Natural killer cell (primary cell): Measurements from ENCODE around the gene TACC3. TPM values are rescaled to one million over a fixed set of nuclear protein-coding genes. Genes with fewer than 3 reads are reported as not detected.

ENCODE experiments used
- ATAC-seq, 3 donors: fragments of 150-1000 bp in 2 of 3; fragments of 200-7000 bp in 1 of 3; cut with Tn5 transposase; 1 replicate in 1 of 3; 2 replicates in 2 of 3; pipeline ENCODE4 v1.10.0; 2021; ENCODE audit warnings: mild to moderate bottlenecking in 2 of 3, moderate library complexity in 2 of 3
- DNase-seq, 2 donors: peaks; one replicate each; pipeline versions ENCODE4 v3.0.0 to v3.0.0-alpha.2; 2013 to 2021; ENCODE audit warnings: mixed read lengths in 1 of 2
- H3K27ac ChIP-seq: one replicate; pipeline ENCODE4 v1.5.1; 2013; ENCODE audit warnings: mild to moderate bottlenecking, low read length
- H3K27me3 ChIP-seq: one replicate; pipeline ENCODE4 v1.6.1; 2013; ENCODE audit warnings: low read length; ENCODE audit not compliant: control insufficient read depth, insufficient read depth
- H3K36me3 ChIP-seq: one replicate; pipeline ENCODE4 v1.6.1; 2013; ENCODE audit warnings: low read length; ENCODE audit not compliant: control insufficient read depth, insufficient read depth
- H3K4me1 ChIP-seq: one replicate; pipeline ENCODE4 v1.6.1; 2013; ENCODE audit warnings: low read length; ENCODE audit not compliant: control insufficient read depth, insufficient read depth
- H3K4me3 ChIP-seq: one replicate; pipeline ENCODE4 v1.5.1; 2013; ENCODE audit warnings: low read length
- H3K9me3 ChIP-seq: one replicate; pipeline ENCODE4 v1.6.1; 2013; ENCODE audit warnings: low read length; ENCODE audit not compliant: control insufficient read depth, insufficient read depth
- H3K27ac Mint-ChIP-seq, 2 donors: one replicate each; pipeline ENCODE4 v1.8.0; 2022; ENCODE audit warnings: mild to moderate bottlenecking in 2 of 2, mixed read lengths in 2 of 2, moderate library complexity in 1 of 2
- H3K27me3 Mint-ChIP-seq, 2 donors: one replicate each; pipeline ENCODE4 v1.8.0; 2022; ENCODE audit warnings: low read depth in 2 of 2, mixed read lengths in 2 of 2
- H3K36me3 Mint-ChIP-seq: one replicate; pipeline ENCODE4 v1.8.0; 2022; ENCODE audit warnings: mixed read lengths
- H3K4me1 Mint-ChIP-seq, 2 donors: one replicate each; pipeline ENCODE4 v1.8.0; 2022; ENCODE audit warnings: mixed read lengths in 2 of 2
- H3K4me3 Mint-ChIP-seq: one replicate; pipeline ENCODE4 v1.8.0; 2022; ENCODE audit warnings: mild to moderate bottlenecking, moderate library complexity, mixed read lengths
- H3K9me3 Mint-ChIP-seq, 2 donors: one replicate each; pipeline ENCODE4 v1.8.0; 2022; ENCODE audit warnings: mixed read lengths in 2 of 2
- CTCF ChIP-seq: fragments of 200-600 bp; IDR thresholded peaks from one replicate; pipeline ENCODE4 v1.8.0; 2022; ENCODE audit warnings: antibody characterized with exemption
- WGBS: methylation state at CpG from one replicate; pipeline ENCODE4 v1.1.7; 2013; ENCODE audit warnings: missing lambda C conversion rate; ENCODE audit not compliant: insufficient coverage; 5-methylcytosine and 5-hydroxymethylcytosine counted together
- intact Hi-C: fragments of 100-400 bp; cut with micrococcal nuclease; formaldehyde crosslinking; loops from one replicate; pipeline ENCODE4 v1.14.2; 2022
- total RNA-seq, 4 donors: library from RNA; stranded (reverse); fragments of 120-200 nt in 1 of 4; gene quantifications; one replicate each; pipeline versions ENCODE4 v1.2.3 to v1.2.4, GENCODE V29; 2013 to 2022

TACC3 gene
- total RNA-seq, 3 donors from 2014 or later (not counting 1 experiment from before 2014, with no cell fraction given) = 23.4 to 43.7 (median 32.5) TPM

DNA sequence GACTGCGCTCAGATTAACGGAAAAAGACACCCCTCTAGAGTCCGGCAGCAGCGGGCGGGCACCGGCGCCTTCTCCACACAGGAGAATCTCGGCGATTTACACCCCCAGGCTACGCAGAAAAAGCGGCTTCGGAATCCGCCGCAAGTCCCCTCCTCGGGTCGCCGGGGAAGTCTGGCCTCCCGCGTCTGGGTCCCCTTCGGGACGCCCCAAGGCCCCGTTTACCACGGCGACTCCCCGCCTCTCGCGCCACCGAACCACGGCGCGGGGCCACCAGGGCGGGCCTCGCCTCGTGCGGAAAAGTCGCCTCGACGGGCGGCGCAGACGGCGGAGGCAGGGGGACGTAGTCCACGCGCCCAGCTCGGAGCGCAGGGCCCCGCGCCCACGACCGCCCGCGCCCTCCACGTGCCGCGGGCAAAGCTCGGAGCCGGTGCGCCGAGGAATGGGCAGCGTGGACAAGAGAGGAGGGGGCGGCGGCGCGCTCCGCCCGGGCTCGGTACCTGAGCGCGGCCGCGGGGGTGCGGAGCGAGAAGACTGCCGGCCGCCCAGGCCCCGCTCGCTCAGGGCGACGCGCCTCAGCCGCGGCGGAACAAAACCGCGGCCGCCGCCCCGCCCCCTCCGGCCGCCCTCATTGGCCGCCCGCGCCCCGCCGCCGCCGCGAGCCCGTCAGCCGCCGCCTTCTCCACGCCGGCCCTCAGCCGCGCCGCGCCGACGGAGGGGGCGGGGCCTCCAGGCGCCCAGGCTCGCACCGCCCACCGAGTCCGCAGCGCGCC, 37.4 kb upstream of the TACC3 start, which contains the start of gene FAM53A:
TSS of gene FAM53A (minus strand) at position 578 of the 770 bp plus-strand sequence. CDS start 15,572 bp downstream, outside the sequence.
- H3K4me3 Mint-ChIP-seq = peak within 1 kb of the TSS; percentile 90
- peaks cover 7 to 11% of the 10 kb centered on the region in 2 donors for H3K4me1 Mint-ChIP-seq
- DNase-seq = peak; percentile 39 to 94
- Histone ChIP-seq H3K36me3 (no peaks in the 10 kb centered on the region), H3K4me3 (peak within 1 kb of the TSS; percentile 48), H3K4me1 (peaks cover 17% of the 10 kb centered on the region), H3K27ac (peak within 1 kb of the TSS; percentile 49), H3K9me3 (no peaks in the 10 kb centered on the region), H3K27me3 (no peaks in the 10 kb centered on the region)
- under 1% methylated on average over 118 of the region's 118 CpGs for WGBS
- TF ChIP-seq CTCF = no peak
- H3K9me3 Mint-ChIP-seq = no peaks in the 10 kb centered on the region
- H3K27ac Mint-ChIP-seq = peak within 1 kb of the TSS; percentile 79 to 82
- ATAC-seq = peak; percentile 93 to 98 (median 96)
- H3K36me3 Mint-ChIP-seq = no peaks in the 10 kb centered on the region
- intact Hi-C loops = loop anchor here (5.0 kb wide), 1 partner anchor 38 kb away; the partner anchor contains the start of genes TACC3 and TMEM129
- no peaks in the 10 kb centered on the region for H3K27me3 Mint-ChIP-seq

GRCh38 chr4:1684506-1685234, 36.7 kb upstream of the TACC3 start:
- no peaks in the 10 kb centered on the region for H3K27me3 ChIP-seq

DNA sequence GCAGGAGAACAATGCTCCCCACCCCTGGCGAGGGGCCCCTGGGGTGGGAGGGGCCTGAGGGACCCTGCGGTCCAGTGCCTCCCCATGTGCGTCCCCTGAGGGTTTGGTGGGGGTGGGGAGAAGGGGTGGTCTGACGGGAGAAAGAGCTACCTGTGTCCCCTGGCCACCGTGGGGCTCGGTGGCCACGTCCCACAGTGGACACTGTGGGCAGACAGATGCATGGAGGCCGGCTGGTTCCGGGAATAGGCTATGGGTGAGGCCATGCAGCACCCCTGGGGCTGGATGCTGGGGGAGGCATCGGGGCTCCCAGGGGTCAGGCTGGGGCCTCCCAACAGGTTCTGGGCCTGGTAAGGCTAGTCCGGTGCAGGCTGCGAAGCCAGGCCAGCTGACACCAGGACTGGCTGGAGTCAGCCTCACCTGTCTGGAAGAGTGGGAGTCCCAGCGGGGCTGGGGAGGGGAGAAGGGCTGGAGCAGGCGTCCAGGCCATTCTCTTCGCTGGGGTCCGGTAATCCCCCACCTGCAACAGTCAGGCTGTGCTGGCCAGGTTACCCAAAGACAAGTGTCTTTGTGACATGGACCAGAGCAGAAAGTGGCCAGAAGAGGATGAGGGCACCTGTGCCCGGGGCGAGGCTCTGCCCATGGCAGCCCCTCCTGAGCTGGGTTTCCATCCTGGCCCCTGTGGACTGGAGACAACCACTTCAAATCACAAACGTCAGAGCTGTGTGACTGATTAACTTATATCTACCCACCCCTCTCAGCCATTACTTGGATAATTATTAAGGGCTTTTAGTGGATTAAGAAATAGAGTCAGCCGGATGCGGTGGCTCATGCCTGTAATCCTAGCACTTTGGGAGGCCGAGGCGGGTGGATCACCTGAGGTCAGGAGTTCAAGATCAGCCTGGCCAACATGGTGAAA, 35.8 kb upstream of the TACC3 start:
- Histone ChIP-seq H3K4me3 (no peak overlapping the region), H3K27me3 (no peaks in the 10 kb centered on the region), H3K27ac (no peak overlapping the region), H3K4me1 (peaks cover 17% of the 10 kb centered on the region), H3K9me3 (no peaks in the 10 kb centered on the region), H3K36me3 (no peaks in the 10 kb centered on the region)
- WGBS = 95% methylated on average over 22 of the region's 23 CpGs
- no peaks in the 10 kb centered on the region for H3K36me3 Mint-ChIP-seq
- peaks cover 7 to 11% of the 10 kb centered on the region in 2 donors for H3K4me1 Mint-ChIP-seq
- ATAC-seq (no peak), DNase-seq (peak in 1 of 2 donors; percentile 8)
- no peak overlapping the region for H3K4me3 Mint-ChIP-seq
- no peaks in the 10 kb centered on the region for H3K27me3 Mint-ChIP-seq
- intact Hi-C loops = no loop called here
- no peaks in the 10 kb centered on the region for H3K9me3 Mint-ChIP-seq
- H3K27ac Mint-ChIP-seq = no peak overlapping the region
- no peak for TF ChIP-seq CTCF

More at GRCh38 chr4:1684506-1685234, 36.7 kb upstream of the TACC3 start:
- intact Hi-C loops = loop anchor here (5.0 kb wide), 1 partner anchor 38 kb away; the partner anchor contains the start of genes TACC3 and TMEM129
- Histone ChIP-seq H3K4me3 (peak overlapping the region; percentile 21), H3K4me1 (peaks cover 17% of the 10 kb centered on the region), H3K27ac (no peak overlapping the region), H3K36me3 (no peaks in the 10 kb centered on the region), H3K9me3 (no peaks in the 10 kb centered on the region)
- H3K9me3 Mint-ChIP-seq = no peaks in the 10 kb centered on the region
- no peak for ATAC-seq
- H3K4me3 Mint-ChIP-seq = peak overlapping the region; percentile 57
- H3K36me3 Mint-ChIP-seq = no peaks in the 10 kb centered on the region
- peaks cover 7 to 11% of the 10 kb centered on the region in 2 donors for H3K4me1 Mint-ChIP-seq
- H3K27me3 Mint-ChIP-seq = no peaks in the 10 kb centered on the region
- TF ChIP-seq CTCF = no peak
- DNase-seq = peak in 1 of 2 donors; percentile 95
- WGBS = 33% methylated on average over 66 of the region's 66 CpGs
- no peak overlapping the region for H3K27ac Mint-ChIP-seq
